Measurements from ENCODE around the gene NOL4L.

- no peak for TF ChIP-seq POLR2A (IDR thresholded peaks at IDR 0.05)
- TF ChIP-seq CTCF (IDR thresholded peaks at IDR 0.05), result no peak
These were observed 105.4 kb downstream of the NOL4L start for GRCh38 chr20:32479697-32480171.
